OCI-LY3 (cell line): Measurements from ENCODE around the gene DMTF1.

Experiments used
- H2AFZ ChIP-seq: fragments of 200-600, 300-600 bp; shearing (Covaris generic); 2 replicates; pipeline ENCODE4 v1.6.0; 2014; ENCODE audit warnings: antibody characterized with exemption, low read depth, low read length
- H3K27ac ChIP-seq: fragments of 200-600, 300-600 bp; sonication (generic); 2 replicates; pipeline ENCODE4 v1.5.1; 2014; ENCODE audit warnings: mild to moderate bottlenecking, low read length, moderate library complexity, mixed read lengths
- H3K27me3 ChIP-seq: fragments of 200-600, 300-600 bp; sonication (generic); 2 replicates; pipeline ENCODE4 v1.6.1; 2014; ENCODE audit warnings: low read depth, low read length, mixed read lengths
- H3K36me3 ChIP-seq: fragments of 200-600, 300-600 bp; sonication (generic); replicated peaks from 2 replicates; pipeline ENCODE3; 2014; ENCODE audit warnings: low read depth, low read length, mixed read lengths
- H3K4me1 ChIP-seq: fragments of 300-600, 200-600 bp; sonication (generic); 2 replicates; pipeline ENCODE4 v1.6.1; 2014; ENCODE audit warnings: low read length, mixed read lengths
- H3K4me2 ChIP-seq: fragments of 200-600, 300-600 bp; sonication (generic); 2 replicates; pipeline ENCODE4 v1.6.1; 2014; ENCODE audit warnings: low read length, mixed read lengths
- H3K4me3 ChIP-seq: fragments of 300-600, 200-600 bp; sonication (generic); 2 replicates; pipeline ENCODE4 v1.5.1; 2014; ENCODE audit warnings: antibody characterized with exemption, mild to moderate bottlenecking, low read length, moderate library complexity
- H3K79me2 ChIP-seq: fragments of 300-600, 200-600 bp; shearing (Covaris generic); 2 replicates; pipeline ENCODE4 v1.6.1; 2014; ENCODE audit warnings: mild to moderate bottlenecking, low read length, mixed read lengths
- H3K9ac ChIP-seq: fragments of 300-600, 200-600 bp; shearing (Covaris generic); 2 replicates; pipeline ENCODE4 v1.6.0; 2014; ENCODE audit warnings: mild to moderate bottlenecking, low read length, moderate library complexity
- H3K9me3 ChIP-seq: fragments of 200-600, 300-600 bp; shearing (Covaris generic); 2 replicates; pipeline ENCODE4 v1.6.1; 2014; ENCODE audit warnings: low read length, mixed read lengths; ENCODE audit not compliant: insufficient read depth
- H4K20me1 ChIP-seq: fragments of 200-600, 300-600 bp; sonication (generic); 2 replicates; pipeline ENCODE4 v1.6.1; 2016; ENCODE audit warnings: low read length, mixed read lengths; ENCODE audit not compliant: insufficient read depth
- EZH2phosphoT487 ChIP-seq: fragments of 200-600 bp; shearing (Covaris generic); IDR thresholded peaks from 2 replicates; pipeline ENCODE4 v1.6.1; 2018; ENCODE audit warnings: antibody characterized with exemption, mixed run types, low read depth
- TF ChIP-seq, protein P1 (sequence below): fragments of 200-600, 300-600 bp; sonication (generic); IDR thresholded peaks from 2 replicates; pipeline ENCODE4 v1.5.1; 2014; ENCODE audit warnings: antibody characterized with exemption, low read length, low read depth

DMTF1 gene

DNA sequence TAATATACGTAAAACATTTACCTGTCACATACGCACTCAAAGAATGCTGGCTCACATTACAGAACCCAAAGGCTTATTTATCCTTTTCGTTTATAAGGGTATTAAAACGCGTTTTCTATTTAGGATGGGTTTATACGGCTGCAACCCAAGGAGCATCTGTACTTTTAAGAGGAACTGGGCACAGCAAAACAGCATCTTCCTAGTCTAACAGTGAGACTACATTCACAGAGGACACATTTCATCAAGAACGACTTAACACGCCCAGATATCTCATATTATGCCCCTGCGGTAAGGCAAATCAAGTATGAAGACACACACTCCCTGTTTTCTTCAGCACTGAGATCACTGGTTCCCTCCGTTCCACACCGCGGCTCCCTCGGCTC, 533 bp upstream of the DMTF1 start:
- peaks cover 45% of the 10 kb centered on the region for H3K79me2 ChIP-seq
- peak overlapping the region; percentile 88 for H3K4me3 ChIP-seq
- peak overlapping the region; percentile 96 for H2AFZ ChIP-seq
- no peaks in the 10 kb centered on the region for H3K27me3 ChIP-seq
- H3K9me3 ChIP-seq = no peaks in the 10 kb centered on the region
- H4K20me1 ChIP-seq = peaks cover 35% of the 10 kb centered on the region
- TF ChIP-seq, protein P1, sequence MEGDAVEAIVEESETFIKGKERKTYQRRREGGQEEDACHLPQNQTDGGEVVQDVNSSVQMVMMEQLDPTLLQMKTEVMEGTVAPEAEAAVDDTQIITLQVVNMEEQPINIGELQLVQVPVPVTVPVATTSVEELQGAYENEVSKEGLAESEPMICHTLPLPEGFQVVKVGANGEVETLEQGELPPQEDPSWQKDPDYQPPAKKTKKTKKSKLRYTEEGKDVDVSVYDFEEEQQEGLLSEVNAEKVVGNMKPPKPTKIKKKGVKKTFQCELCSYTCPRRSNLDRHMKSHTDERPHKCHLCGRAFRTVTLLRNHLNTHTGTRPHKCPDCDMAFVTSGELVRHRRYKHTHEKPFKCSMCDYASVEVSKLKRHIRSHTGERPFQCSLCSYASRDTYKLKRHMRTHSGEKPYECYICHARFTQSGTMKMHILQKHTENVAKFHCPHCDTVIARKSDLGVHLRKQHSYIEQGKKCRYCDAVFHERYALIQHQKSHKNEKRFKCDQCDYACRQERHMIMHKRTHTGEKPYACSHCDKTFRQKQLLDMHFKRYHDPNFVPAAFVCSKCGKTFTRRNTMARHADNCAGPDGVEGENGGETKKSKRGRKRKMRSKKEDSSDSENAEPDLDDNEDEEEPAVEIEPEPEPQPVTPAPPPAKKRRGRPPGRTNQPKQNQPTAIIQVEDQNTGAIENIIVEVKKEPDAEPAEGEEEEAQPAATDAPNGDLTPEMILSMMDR = no peak
- no peak for TF ChIP-seq EZH2phosphoT487
- H3K9ac ChIP-seq = peak overlapping the region; percentile 91
- H3K4me2 ChIP-seq = peak overlapping the region; percentile 92
- peak overlapping the region; percentile 79 for H3K27ac ChIP-seq
- peaks cover 2% of the 10 kb centered on the region for H3K36me3 ChIP-seq
- peaks cover 32% of the 10 kb centered on the region for H3K4me1 ChIP-seq

DNA sequence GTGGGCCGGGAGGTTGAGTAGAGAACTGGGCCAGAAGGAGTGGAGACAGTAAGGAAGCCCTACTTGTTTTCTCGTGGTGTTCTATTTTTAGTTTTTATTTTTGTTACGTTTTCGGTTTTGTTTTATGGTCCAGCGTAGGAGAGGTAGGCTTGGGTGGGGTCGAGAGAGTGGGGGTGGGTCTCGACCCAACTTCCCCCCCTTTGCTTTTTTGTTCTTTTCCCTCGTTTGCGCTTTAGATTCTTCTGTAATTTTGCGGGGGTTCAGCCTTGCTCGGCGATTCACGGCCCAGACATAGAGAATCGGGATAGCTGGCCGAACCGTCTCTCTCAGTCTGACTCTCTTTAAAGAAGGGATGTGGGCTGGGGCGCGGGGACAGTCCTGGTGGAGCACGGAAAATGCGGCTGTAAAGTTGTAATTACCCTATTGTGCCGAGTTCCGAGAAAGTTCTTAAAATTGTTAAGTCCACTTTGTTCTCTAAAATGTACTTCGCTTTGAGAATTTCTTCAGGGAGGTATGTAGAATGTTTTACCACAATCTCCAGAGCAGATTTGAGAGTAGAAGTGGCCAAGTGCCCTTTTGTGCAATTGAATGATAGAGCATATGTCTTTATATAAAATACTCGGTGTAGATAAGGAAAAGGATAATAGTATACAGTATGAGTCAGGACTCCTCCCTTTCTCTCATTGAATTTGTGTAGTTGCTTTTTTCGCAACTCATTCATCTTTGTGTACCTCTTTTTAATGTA, 816 bp downstream of the DMTF1 start:
- peaks cover 58% of the 10 kb centered on the region for H3K79me2 ChIP-seq
- peak overlapping the region; percentile 88 for H3K4me3 ChIP-seq
- H3K27me3 ChIP-seq = no peaks in the 10 kb centered on the region
- H4K20me1 ChIP-seq = peaks cover 48% of the 10 kb centered on the region
- H3K9ac ChIP-seq = peak overlapping the region; percentile 91
- TF ChIP-seq, protein P1 = no peak
- TF ChIP-seq EZH2phosphoT487 = no peak
- H3K4me2 ChIP-seq = peak overlapping the region; percentile 88
- peak overlapping the region; percentile 73; the same call in 1 of the 2 replicates for H2AFZ ChIP-seq
- peaks cover 32% of the 10 kb centered on the region for H3K4me1 ChIP-seq
- H3K36me3 ChIP-seq = peaks cover 2% of the 10 kb centered on the region
- H3K27ac ChIP-seq = peak overlapping the region; percentile 79
- no peaks in the 10 kb centered on the region for H3K9me3 ChIP-seq

DNA sequence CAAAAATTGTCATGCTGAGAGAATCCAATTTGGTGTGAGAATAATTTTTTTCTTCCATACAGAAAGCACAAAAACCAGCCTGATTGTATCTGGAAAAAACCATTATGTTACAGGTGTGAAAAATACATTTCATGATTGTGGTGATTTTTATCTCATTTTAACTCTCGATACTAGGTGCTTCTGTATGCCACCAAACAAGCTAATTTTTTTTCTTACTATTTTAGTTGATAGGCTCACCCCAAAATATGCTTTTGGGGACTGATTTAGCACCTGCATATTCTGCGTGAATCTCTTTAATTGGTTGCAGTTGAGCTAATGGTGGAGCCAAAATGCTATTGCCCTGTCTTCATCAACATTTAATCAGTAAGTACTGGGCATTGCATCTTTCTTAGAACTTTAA, 1.9 kb downstream of the DMTF1 start:
- Histone ChIP-seq H4K20me1 (peaks cover 58% of the 10 kb centered on the region), H3K27ac (no peak overlapping the region), H2AFZ (no peak overlapping the region)

DNA sequence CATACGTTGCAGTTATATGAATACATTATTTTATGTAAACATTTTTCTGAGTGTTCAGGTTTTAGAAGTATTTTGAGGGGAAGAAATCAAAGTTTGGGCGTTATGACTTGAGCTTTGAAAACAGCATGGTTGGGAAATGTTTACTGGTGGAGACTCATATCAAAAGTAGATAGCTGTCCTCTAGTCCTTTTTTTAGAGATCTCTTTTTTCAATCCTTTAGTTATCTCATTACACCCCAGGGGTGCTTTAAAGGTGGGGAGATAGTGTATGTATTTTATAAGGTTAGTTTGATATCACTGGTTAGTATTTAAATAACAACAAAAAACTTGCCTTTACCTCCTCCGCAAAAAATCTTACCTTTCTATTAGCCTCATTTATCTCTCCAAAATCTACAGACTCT, 2.3 kb downstream of the DMTF1 start:
- no peaks in the 10 kb centered on the region for H3K27me3 ChIP-seq
- peaks cover 2% of the 10 kb centered on the region for H3K36me3 ChIP-seq
- no peak overlapping the region for H3K27ac ChIP-seq
- H4K20me1 ChIP-seq = peaks cover 62% of the 10 kb centered on the region
- peaks cover 73% of the 10 kb centered on the region for H3K79me2 ChIP-seq
- H3K4me2 ChIP-seq = peak overlapping the region; percentile 88
- H3K9ac ChIP-seq = peak overlapping the region; percentile 91; the same call in 1 of the 2 replicates
- peaks cover 32% of the 10 kb centered on the region for H3K4me1 ChIP-seq
- H2AFZ ChIP-seq = no peak overlapping the region
- peak overlapping the region; percentile 88 for H3K4me3 ChIP-seq
- TF ChIP-seq, protein P1 = no peak
- TF ChIP-seq EZH2phosphoT487 = no peak
- H3K9me3 ChIP-seq = no peaks in the 10 kb centered on the region

More for the DNA sequence above, 1.9 kb downstream of the DMTF1 start:
- TF ChIP-seq EZH2phosphoT487 = no peak
- TF ChIP-seq, protein P1 = no peak
- Histone ChIP-seq H3K9me3 (no peaks in the 10 kb centered on the region), H3K4me3 (peak overlapping the region; percentile 88), H3K4me2 (peak overlapping the region; percentile 88), H3K9ac (peak overlapping the region; percentile 91; the same call in 1 of the 2 replicates), H3K27me3 (no peaks in the 10 kb centered on the region), H3K4me1 (peaks cover 32% of the 10 kb centered on the region), H3K36me3 (peaks cover 2% of the 10 kb centered on the region), H3K79me2 (peaks cover 69% of the 10 kb centered on the region)
